B cell (primary cell): ENCODE results near the gene MYMK. TPM values are rescaled to one million over a fixed set of nuclear protein-coding genes. Genes with fewer than 3 reads are reported as not detected.

Source experiments
- ATAC-seq: fragments of 200-7000 bp; cut with Tn5 transposase; one replicate; pipeline ENCODE4 v1.10.0; 2021; ENCODE audit warnings: low read depth, mild to moderate bottlenecking, moderate number of reproducible peaks, moderate library complexity
- CTCF ChIA-PET: fragments of 350-600 bp; sonication (Branson Sonifier 250); formaldehyde crosslinking; loops from one replicate; lab custom pipeline; 2021; ENCODE audit warnings: antibody characterized with exemption, inconsistent platforms; lab: Charles Lee
- POLR2A ChIA-PET: fragments of 350-600 bp; sonication (Branson Sonifier 250); formaldehyde crosslinking; loops from one replicate; lab custom pipeline; 2021; ENCODE audit warnings: antibody characterized with exemption; lab: Charles Lee
- DNase-seq: peaks from one replicate; pipeline ENCODE4 v3.0.0; 2013
- H2AFZ ChIP-seq: 2 replicates; pipeline ENCODE4 v1.6.1; 2012; ENCODE audit warnings: mild to moderate bottlenecking, low read depth, low read length; ENCODE audit not compliant: insufficient read depth, poor library complexity, severe bottlenecking
- H3K27ac ChIP-seq, 2 donors: 1 replicate in 1 of 2; 2 replicates in 1 of 2; pipeline ENCODE4 v1.5.1; 2012 to 2013; ENCODE audit warnings: low read length in 2 of 2, mild to moderate bottlenecking in 2 of 2, moderate library complexity in 1 of 2
- H3K27me3 ChIP-seq, 4 experiments: fragments of 200-600 bp in 1 of 4; sonication (generic) in 1 of 4; replicated peaks in 1 of 4; 1 replicate in 2 of 4; 2 replicates in 2 of 4; pipeline versions ENCODE4 v1.6.1 to v1.7.0; 2013 to 2016; ENCODE audit warnings: low read length in 3 of 4, mild to moderate bottlenecking in 2 of 4, mixed read lengths in 1 of 4, moderate library complexity in 1 of 4; ENCODE audit not compliant: insufficient read depth in 4 of 4, control insufficient read depth in 3 of 4; ENCODE audit errors: control extremely low read depth in 1 of 4
- H3K36me3 ChIP-seq, 2 experiments: replicated peaks in 1 of 2; 1 replicate in 1 of 2; 2 replicates in 1 of 2; pipeline versions ENCODE4 v1.6.1 to v1.7.1; 2013; ENCODE audit warnings: low read length in 1 of 2; ENCODE audit not compliant: insufficient read depth in 2 of 2, control insufficient read depth in 1 of 2; ENCODE audit errors: control extremely low read depth in 1 of 2, extremely low read depth in 1 of 2
- H3K4me1 ChIP-seq, 2 donors: fragments of 200-600 bp in 1 of 2; sonication (generic) in 1 of 2; 1 replicate in 1 of 2; 2 replicates in 1 of 2; pipeline versions ENCODE4 v1.5.1 to v1.6.1; 2013 to 2017; ENCODE audit warnings: low read length in 2 of 2; ENCODE audit not compliant: control insufficient read depth in 2 of 2, insufficient read depth in 2 of 2
- H3K4me2 ChIP-seq: replicated peaks from 2 replicates; pipeline ENCODE3; 2012; ENCODE audit warnings: mild to moderate bottlenecking, low read depth, low read length; ENCODE audit not compliant: poor library complexity, severe bottlenecking
- H3K4me3 ChIP-seq, 5 experiments: fragments of 200-600 bp in 1 of 5; sonication (generic) in 1 of 5; 1 replicate in 3 of 5; 2 replicates in 2 of 5; pipeline versions ENCODE4 v1.5.1 to v1.7.0; 2011 to 2016; ENCODE audit warnings: low read length in 4 of 5, mild to moderate bottlenecking in 4 of 5, low read depth in 2 of 5, control low read depth in 1 of 5, moderate library complexity in 1 of 5; ENCODE audit not compliant: insufficient read depth in 1 of 5; ENCODE audit errors: control extremely low read depth in 1 of 5, extremely low read depth in 1 of 5
- H3K79me2 ChIP-seq: fragments of 200-600 bp; sonication (generic); one replicate; pipeline ENCODE4 v1.6.0; 2016; ENCODE audit warnings: low read length; ENCODE audit not compliant: control insufficient read depth, insufficient read depth
- H3K9ac ChIP-seq: fragments of 200-600 bp; sonication (generic); 2 replicates; pipeline ENCODE4 v1.6.1; 2017; ENCODE audit warnings: mild to moderate bottlenecking, low read length, moderate library complexity
- H3K9me3 ChIP-seq, 3 donors: one replicate each; pipeline versions ENCODE4 v1.6.1 to v1.7.1; 2013; ENCODE audit warnings: low read length in 2 of 3; ENCODE audit not compliant: control insufficient read depth in 2 of 3, insufficient read depth in 1 of 3; ENCODE audit errors: control extremely low read depth in 1 of 3
- H4K20me1 ChIP-seq: 2 replicates; pipeline ENCODE4 v1.6.0; 2012; ENCODE audit warnings: mild to moderate bottlenecking, low read length; ENCODE audit not compliant: insufficient read depth, control insufficient read depth, poor library complexity, severe bottlenecking
- H3K27ac Mint-ChIP-seq: one replicate; pipeline ENCODE4 v1.8.0; 2021; ENCODE audit warnings: mixed read lengths
- H3K27me3 Mint-ChIP-seq: one replicate; pipeline ENCODE4 v1.8.0; 2021; ENCODE audit warnings: mixed read lengths
- H3K4me1 Mint-ChIP-seq: one replicate; pipeline ENCODE4 v1.8.0; 2021; ENCODE audit warnings: mixed read lengths
- H3K4me3 Mint-ChIP-seq: one replicate; pipeline ENCODE4 v1.8.0; 2021; ENCODE audit warnings: mixed read lengths
- H3K9me3 Mint-ChIP-seq: one replicate; pipeline ENCODE4 v1.8.0; 2022; ENCODE audit warnings: mixed read lengths; ENCODE audit not compliant: insufficient read depth
- CTCF ChIP-seq: fragments of 200-600 bp; IDR thresholded peaks from one replicate; pipeline ENCODE4 v1.8.0; 2022; ENCODE audit warnings: antibody characterized with exemption, mild to moderate bottlenecking
- EZH2 ChIP-seq: IDR thresholded peaks from 2 replicates; pipeline ENCODE4 v1.6.1; 2012; ENCODE audit warnings: borderline replicate concordance, low read depth, mild to moderate bottlenecking, moderate library complexity, low read length; ENCODE audit not compliant: insufficient read depth, poor library complexity, severe bottlenecking
- WGBS: methylation state at CpG from one replicate; pipeline ENCODE4 v1.1.5; 2013; ENCODE audit warnings: missing lambda C conversion rate; ENCODE audit not compliant: insufficient coverage; 5-methylcytosine and 5-hydroxymethylcytosine counted together
- intact Hi-C: fragments of 100-400 bp; cut with micrococcal nuclease; formaldehyde crosslinking; loops from one replicate; pipeline ENCODE4 v1.10.0; 2022
- polyA plus RNA-seq: library from polyadenylated mRNA; depleted of rRNA; stranded (reverse); fragments of >200 nt; gene quantifications from 2 replicates; pipeline ENCODE4 v1.2.3, GENCODE V29; 2012
- total RNA-seq, 2 donors: library from RNA; stranded (reverse); fragments of 120-200 nt in 1 of 2; gene quantifications; 1 replicate in 1 of 2; 2 replicates in 1 of 2; pipeline versions ENCODE4 v1.2.3 to v1.2.4, GENCODE V29; 2013 to 2022

The MYMK gene
- total and polyA plus RNA-seq, 2 donors (not counting 1 experiment from before 2014, with no cell fraction given): not detected

DNA sequence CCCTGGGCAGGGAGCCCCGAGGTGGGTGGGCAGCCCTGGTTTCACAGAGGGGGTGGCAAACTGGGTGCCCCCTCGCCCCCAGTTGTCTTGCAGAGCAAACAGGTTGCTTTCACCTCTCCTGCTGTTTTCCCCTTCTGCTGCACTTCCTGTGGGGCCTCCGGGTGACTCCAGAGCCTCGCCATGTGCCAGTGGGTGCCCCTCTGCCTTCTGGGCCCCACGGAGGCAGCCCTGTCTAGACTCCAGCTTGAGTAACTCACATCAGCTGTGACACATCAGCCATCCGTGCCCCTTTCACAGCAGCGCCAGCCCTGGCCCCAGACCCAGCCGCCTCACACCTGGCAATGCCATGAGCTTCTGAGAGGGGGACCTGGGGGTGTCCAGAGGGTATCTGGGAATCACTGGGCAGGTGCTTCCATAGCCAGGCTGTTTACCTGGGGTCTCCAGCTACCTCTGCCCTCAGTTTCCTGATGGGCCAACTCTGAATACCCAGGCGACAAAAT is 46.7 kb upstream of the MYMK start:
- Mint-ChIP-seq H3K27ac (no peak overlapping the region), H3K4me1 (no peaks in the 10 kb centered on the region), H3K9me3 (no peaks in the 10 kb centered on the region), H3K27me3 (peaks cover 24% of the 10 kb centered on the region), H3K4me3 (no peak overlapping the region)
- no peak for DNase-seq
- TF ChIP-seq EZH2 (no peak), CTCF (no peak)
- Histone ChIP-seq H3K4me3 (no peak overlapping the region), H3K4me1 (peaks cover 0 to 1% of the 10 kb centered on the region in 2 donors), H4K20me1 (no peaks in the 10 kb centered on the region), H3K9me3 (no peaks in the 10 kb centered on the region), H3K27me3 (peaks cover 0 to 18% (median 0%) of the 10 kb centered on the region in 4 experiments), H3K9ac (no peak overlapping the region), H3K36me3 (no peaks in the 10 kb centered on the region), H3K4me2 (no peak overlapping the region), H3K27ac (no peak overlapping the region), H3K79me2 (no peaks in the 10 kb centered on the region), H2AFZ (no peak overlapping the region)
- ATAC-seq: no peak
- WGBS: 42% methylated on average over 9 of the region's 9 CpGs
- POLR2A ChIA-PET: no interaction called here
- CTCF ChIA-PET: no interaction called here
- intact Hi-C loops: no loop called here

GRCh38 chr9:133570691-133571080 is 45.9 kb upstream of the MYMK start:
- DNase-seq (no peak), ATAC-seq (no peak)
- no peaks in the 10 kb centered on the region for H3K9me3 Mint-ChIP-seq
- H3K4me1 Mint-ChIP-seq: no peaks in the 10 kb centered on the region
- no peaks in the 10 kb centered on the region for H3K79me2 ChIP-seq
- TF ChIP-seq EZH2: no peak
- TF ChIP-seq CTCF: no peak
- POLR2A ChIA-PET: no interaction called here
- H3K4me3 Mint-ChIP-seq: no peak overlapping the region
- no peaks in the 10 kb centered on the region for H3K9me3 ChIP-seq
- H3K9ac ChIP-seq: no peak overlapping the region
- WGBS: 85% methylated on average over 14 of the region's 16 CpGs
- no peak overlapping the region for H3K4me3 ChIP-seq
- H3K27ac ChIP-seq: no peak overlapping the region
- CTCF ChIA-PET: no interaction called here
- H4K20me1 ChIP-seq: no peaks in the 10 kb centered on the region
- peaks cover 0 to 10% (median 0%) of the 10 kb centered on the region in 4 experiments for H3K27me3 ChIP-seq
- intact Hi-C loops: no loop called here
- H3K4me1 ChIP-seq: no peaks in the 10 kb centered on the region
- no peak overlapping the region for H2AFZ ChIP-seq
- no peak overlapping the region for H3K27ac Mint-ChIP-seq
- peaks cover 19% of the 10 kb centered on the region for H3K27me3 Mint-ChIP-seq
- H3K36me3 ChIP-seq: no peaks in the 10 kb centered on the region
- H3K4me2 ChIP-seq: no peak overlapping the region
